GM23338 (cell line): ENCODE data around the gene MSMB. TPM values are rescaled to one million over a fixed set of nuclear protein-coding genes. Genes with fewer than 3 reads are reported as not detected.

Source experiments
- ATAC-seq: fragments of 200-7000 bp; cut with Tn5 transposase; 3 replicates; pipeline ENCODE4 v1.9.1; 2020
- DNase-seq: peaks from one replicate; pipeline ENCODE4 v3.0.0-alpha.2; 2015; ENCODE audit warnings: low spot score
- H2AFZ ChIP-seq: fragments of 200-600 bp; sonication (generic); 2 replicates; pipeline ENCODE4 v1.8.0; 2016; ENCODE audit warnings: antibody characterized with exemption, mild to moderate bottlenecking, moderate library complexity
- H3F3A ChIP-seq: fragments of 200-600 bp; sonication (generic); replicated peaks from 2 replicates; pipeline ENCODE4 v1.8.0; 2017; ENCODE audit warnings: antibody characterized with exemption, mixed run types, low read depth
- H3K27ac ChIP-seq: fragments of 200-600 bp; sonication (generic); 2 replicates; pipeline ENCODE4 v1.6.1; 2016; ENCODE audit warnings: low read depth
- H3K27me3 ChIP-seq: fragments of 200-600 bp; sonication (generic); 2 replicates; pipeline ENCODE4 v1.8.0; 2016; ENCODE audit warnings: mild to moderate bottlenecking, mixed run types, moderate library complexity; ENCODE audit not compliant: insufficient read depth
- H3K36me3 ChIP-seq: fragments of 200-600 bp; sonication (generic); 2 replicates; pipeline ENCODE4 v1.8.0; 2016; ENCODE audit warnings: mild to moderate bottlenecking; ENCODE audit not compliant: insufficient read depth
- H3K4me1 ChIP-seq: fragments of 200-600 bp; sonication (generic); 2 replicates; pipeline ENCODE4 v1.8.0; 2016; ENCODE audit warnings: mild to moderate bottlenecking, moderate library complexity; ENCODE audit not compliant: insufficient read depth
- H3K4me2 ChIP-seq: fragments of 200-600 bp; sonication (generic); 2 replicates; pipeline ENCODE4 v1.7.1; 2017; ENCODE audit warnings: mixed run types
- H3K4me3 ChIP-seq: fragments of 200-600 bp; sonication (generic); 2 replicates; pipeline ENCODE4 v1.6.1; 2016; ENCODE audit warnings: mixed run types
- H3K79me2 ChIP-seq: fragments of 200-600 bp; sonication (generic); replicated peaks from 2 replicates; pipeline ENCODE4 v1.8.0; 2017; ENCODE audit warnings: mild to moderate bottlenecking; ENCODE audit not compliant: insufficient read depth
- H3K9me2 ChIP-seq: fragments of 200-600 bp; sonication (generic); 2 replicates; pipeline ENCODE4 v1.8.0; 2017; ENCODE audit not compliant: insufficient read depth
- H4K20me1 ChIP-seq: fragments of 200-600 bp; sonication (generic); replicated peaks from 2 replicates; pipeline ENCODE4 v1.8.0; 2017; ENCODE audit warnings: mild to moderate bottlenecking; ENCODE audit not compliant: insufficient read depth
- H3K27ac Mint-ChIP-seq: 2 replicates; pipeline ENCODE4 v1.8.0; 2020; ENCODE audit warnings: inconsistent platforms, mild to moderate bottlenecking, moderate library complexity, mixed read lengths
- H3K27me3 Mint-ChIP-seq: 3 replicates; pipeline ENCODE4 v1.8.0; 2022; ENCODE audit warnings: low read depth, mild to moderate bottlenecking, moderate library complexity, mixed read lengths, inconsistent platforms; ENCODE audit not compliant: insufficient read depth, poor library complexity
- H3K36me3 Mint-ChIP-seq: 3 replicates; pipeline ENCODE4 v1.8.0; 2021; ENCODE audit warnings: low read depth, mild to moderate bottlenecking, inconsistent platforms, moderate library complexity, mixed read lengths
- H3K4me1 Mint-ChIP-seq: 3 replicates; pipeline ENCODE4 v1.8.0; 2020; ENCODE audit warnings: mild to moderate bottlenecking, inconsistent platforms, mixed read lengths
- H3K4me3 Mint-ChIP-seq: 3 replicates; pipeline ENCODE4 v1.8.0; 2021; ENCODE audit warnings: moderate library complexity, mild to moderate bottlenecking, inconsistent platforms, mixed read lengths
- H3K9me3 Mint-ChIP-seq: 3 replicates; pipeline ENCODE4 v1.8.0; 2020; ENCODE audit warnings: moderate library complexity, mild to moderate bottlenecking, inconsistent platforms, mixed read lengths
- CTCF ChIP-seq, 2 experiments: fragments of 200-600 bp in 1 of 2; sonication (generic) in 1 of 2; conservative IDR thresholded peaks; 2 replicates each; pipeline versions ENCODE4 v1.5.1 to v1.6.1; 2016 to 2017; ENCODE audit warnings: antibody characterized with exemption in 2 of 2, low read depth in 2 of 2, mild to moderate bottlenecking in 2 of 2, moderate library complexity in 1 of 2
- EZH2 ChIP-seq: fragments of 200-600 bp; sonication (generic); IDR thresholded peaks from one replicate; pipeline ENCODE4 v1.8.0; 2017; ENCODE audit warnings: antibody characterized with exemption, mild to moderate bottlenecking, low read depth; ENCODE audit not compliant: unreplicated experiment
- JUNB ChIP-seq: IDR thresholded peaks from one replicate; pipeline ENCODE4 v1.6.1; 2016; ENCODE audit warnings: antibody characterized with exemption; ENCODE audit not compliant: unreplicated experiment
- REST ChIP-seq: IDR thresholded peaks from one replicate; pipeline ENCODE4 v1.6.1; 2018; ENCODE audit warnings: antibody characterized with exemption; ENCODE audit not compliant: unreplicated experiment
- ZNF114 ChIP-seq: fragments of 250-450 bp; sonication (Bioruptor Pico); IDR thresholded peaks from 2 replicates; pipeline ENCODE4 v1.5.0; 2020; ENCODE audit warnings: mild to moderate bottlenecking, moderate library complexity
- ZNF331 ChIP-seq: fragments of 250-450 bp; sonication (Bioruptor Pico); IDR thresholded peaks from 2 replicates; pipeline ENCODE4 v1.5.0; 2020; ENCODE audit warnings: low read depth, mild to moderate bottlenecking, moderate library complexity
- ZNF462 ChIP-seq: fragments of 250-450 bp; sonication (Bioruptor Pico); IDR thresholded peaks from 2 replicates; pipeline ENCODE4 v1.5.0; 2020; ENCODE audit warnings: mild to moderate bottlenecking, moderate library complexity
- polyA plus RNA-seq: library from polyadenylated mRNA; unstranded; fragments of >200 nt; fragmentation: Nextera tagmentation; extraction: Ambion mirVana; gene quantifications from 2 replicates; pipeline ENCODE4 v1.2.1, GENCODE V29; 2016
- total RNA-seq: library from RNA; depleted of rRNA; stranded (reverse); fragments of >200 nt; shearing (Covaris generic); gene quantifications from 2 replicates; pipeline ENCODE4 v1.2.3, GENCODE V29; 2014

Gene MSMB
- total and polyA plus RNA-seq, 2 experiments from 2014 or later: not detected

GRCh38 chr10:46080886-46081285 lies 34.8 kb upstream of the MSMB start:
- peaks cover 5% of the 10 kb centered on the region; the same call in 1 of the 2 replicates for H3K9me2 ChIP-seq
- no peak overlapping the region for H3K4me3 ChIP-seq
- DNase-seq (no peak), ATAC-seq (no peak)
- H3K27ac ChIP-seq: no peak overlapping the region
- H3K4me3 Mint-ChIP-seq: no peak overlapping the region
- H2AFZ ChIP-seq: no peak overlapping the region
- no peaks in the 10 kb centered on the region for H3K36me3 ChIP-seq
- no peak overlapping the region for H3K4me2 ChIP-seq
- H4K20me1 ChIP-seq: no peaks in the 10 kb centered on the region
- no peaks in the 10 kb centered on the region for H3K27me3 Mint-ChIP-seq
- 0 out of 3 replicates have a peak, but pooled peaks cover 2% of the 10 kb centered on the region for H3K9me3 Mint-ChIP-seq
- no peaks in the 10 kb centered on the region; the same call in 2 of the 3 replicates for H3K36me3 Mint-ChIP-seq
- H3F3A ChIP-seq: no peaks in the 10 kb centered on the region
- H3K27me3 ChIP-seq: no peaks in the 10 kb centered on the region
- peaks cover 3% of the 10 kb centered on the region; the same call in 2 of the 3 replicates for H3K4me1 Mint-ChIP-seq
- no peak for TF ChIP-seq CTCF (conservative IDR thresholded peaks at IDR 0.05; ENCODE audit: low read depth in 2 of 2)
- no peak for TF ChIP-seq JUNB
- TF ChIP-seq ZNF462 (CRISPR knock-in tag): no peak
- no peak for TF ChIP-seq ZNF331 (CRISPR knock-in tag)
- TF ChIP-seq REST: no peak
- TF ChIP-seq ZNF114 (CRISPR knock-in tag): no peak
- TF ChIP-seq EZH2: no peak
- peaks cover 7% of the 10 kb centered on the region; the same call in 1 of the 2 replicates for H3K4me1 ChIP-seq
- H3K27ac Mint-ChIP-seq: no peak overlapping the region
- no peaks in the 10 kb centered on the region for H3K79me2 ChIP-seq
